Measurements from ENCODE around the gene MAP2K6.

MAP2K6 gene

GRCh38 chr17:69447726-69448125 is 33.2 kb downstream of the MAP2K6 start:
- Histone ChIP-seq H3K36me3 (ENCODE audit: insufficient read depth) (no peaks in the 10 kb centered on the region), H3K27ac (no peak overlapping the region), H3K27me3 (ENCODE audit: insufficient read depth, low read depth) (no peaks in the 10 kb centered on the region), H2AFZ (ENCODE audit: low read depth) (no peak overlapping the region), H3K79me2 (ENCODE audit: insufficient read depth, low read depth) (no peaks in the 10 kb centered on the region), H3K9ac (no peak overlapping the region), H3K4me2 (no peak overlapping the region), H3K4me1 (ENCODE audit: low read depth, poor library complexity, severe bottlenecking) (no peaks in the 10 kb centered on the region), H3K4me3 (IDR thresholded peaks at IDR 0.05; ENCODE audit: insufficient read depth, low read depth, low read length) (no peak overlapping the region), H4K20me1 (ENCODE audit: insufficient read depth) (no peaks in the 10 kb centered on the region)
- no peak for TF ChIP-seq CTCF (conservative IDR thresholded peaks at IDR 0.05; ENCODE audit: low read depth, low read length)

GRCh38 chr17:69448431-69449102 is 34.1 kb downstream of the MAP2K6 start:
- Histone ChIP-seq H4K20me1 (ENCODE audit: insufficient read depth) (no peaks in the 10 kb centered on the region), H2AFZ (ENCODE audit: low read depth) (no peak overlapping the region), H3K4me1 (ENCODE audit: low read depth, poor library complexity, severe bottlenecking) (no peaks in the 10 kb centered on the region), H3K79me2 (ENCODE audit: insufficient read depth, low read depth) (no peaks in the 10 kb centered on the region), H3K27me3 (ENCODE audit: insufficient read depth, low read depth) (no peaks in the 10 kb centered on the region), H3K27ac (no peak overlapping the region), H3K9ac (no peak overlapping the region), H3K36me3 (ENCODE audit: insufficient read depth) (no peaks in the 10 kb centered on the region), H3K4me3 (IDR thresholded peaks at IDR 0.05; ENCODE audit: insufficient read depth, low read depth, low read length) (no peak overlapping the region), H3K4me2 (no peak overlapping the region)
- no peak for TF ChIP-seq CTCF (conservative IDR thresholded peaks at IDR 0.05; ENCODE audit: low read depth, low read length)

- Histone ChIP-seq H3K27me3 (ENCODE audit: insufficient read depth, low read depth) (no peaks in the 10 kb centered on the region), H3K79me2 (ENCODE audit: insufficient read depth, low read depth) (no peaks in the 10 kb centered on the region), H3K9ac (no peak overlapping the region), H3K4me3 (IDR thresholded peaks at IDR 0.05; ENCODE audit: insufficient read depth, low read depth, low read length) (no peak overlapping the region), H3K4me2 (no peak overlapping the region), H4K20me1 (ENCODE audit: insufficient read depth) (no peaks in the 10 kb centered on the region), H3K4me1 (ENCODE audit: low read depth, poor library complexity, severe bottlenecking) (no peaks in the 10 kb centered on the region), H3K36me3 (ENCODE audit: insufficient read depth) (no peaks in the 10 kb centered on the region), H3K27ac (no peak overlapping the region), H2AFZ (ENCODE audit: low read depth) (no peak overlapping the region)
- no peak for TF ChIP-seq CTCF (conservative IDR thresholded peaks at IDR 0.05; ENCODE audit: low read depth, low read length)
Measured at GRCh38 chr17:69450131-69450530, 35.6 kb downstream of the MAP2K6 start.

- Histone ChIP-seq H3K27ac (no peak overlapping the region), H3K79me2 (ENCODE audit: insufficient read depth, low read depth) (no peaks in the 10 kb centered on the region), H3K9ac (no peak overlapping the region)
Measured at GRCh38 chr17:69450918-69451317, 36.4 kb downstream of the MAP2K6 start.

More at GRCh38 chr17:69450918-69451317, 36.4 kb downstream of the MAP2K6 start:
- no peak for TF ChIP-seq CTCF (conservative IDR thresholded peaks at IDR 0.05; ENCODE audit: low read depth, low read length)
- Histone ChIP-seq H4K20me1 (ENCODE audit: insufficient read depth) (no peaks in the 10 kb centered on the region), H2AFZ (ENCODE audit: low read depth) (no peak overlapping the region), H3K4me3 (IDR thresholded peaks at IDR 0.05; ENCODE audit: insufficient read depth, low read depth, low read length) (no peak overlapping the region), H3K4me1 (ENCODE audit: low read depth, poor library complexity, severe bottlenecking) (no peaks in the 10 kb centered on the region), H3K4me2 (no peak overlapping the region), H3K27me3 (ENCODE audit: insufficient read depth, low read depth) (no peaks in the 10 kb centered on the region), H3K36me3 (ENCODE audit: insufficient read depth) (no peaks in the 10 kb centered on the region)
